ENCODE data around the gene PIEZO1.
"Not testable (repeated sequence)": the region's sequence is repeated elsewhere in the genome, so short reads cannot be mapped to it uniquely, and the experiment has no call there.

The PIEZO1 gene

GRCh38 chr16:88789594-88789993 is 4.6 kb upstream of the PIEZO1 start:
- TF ChIP-seq, protein P1, sequence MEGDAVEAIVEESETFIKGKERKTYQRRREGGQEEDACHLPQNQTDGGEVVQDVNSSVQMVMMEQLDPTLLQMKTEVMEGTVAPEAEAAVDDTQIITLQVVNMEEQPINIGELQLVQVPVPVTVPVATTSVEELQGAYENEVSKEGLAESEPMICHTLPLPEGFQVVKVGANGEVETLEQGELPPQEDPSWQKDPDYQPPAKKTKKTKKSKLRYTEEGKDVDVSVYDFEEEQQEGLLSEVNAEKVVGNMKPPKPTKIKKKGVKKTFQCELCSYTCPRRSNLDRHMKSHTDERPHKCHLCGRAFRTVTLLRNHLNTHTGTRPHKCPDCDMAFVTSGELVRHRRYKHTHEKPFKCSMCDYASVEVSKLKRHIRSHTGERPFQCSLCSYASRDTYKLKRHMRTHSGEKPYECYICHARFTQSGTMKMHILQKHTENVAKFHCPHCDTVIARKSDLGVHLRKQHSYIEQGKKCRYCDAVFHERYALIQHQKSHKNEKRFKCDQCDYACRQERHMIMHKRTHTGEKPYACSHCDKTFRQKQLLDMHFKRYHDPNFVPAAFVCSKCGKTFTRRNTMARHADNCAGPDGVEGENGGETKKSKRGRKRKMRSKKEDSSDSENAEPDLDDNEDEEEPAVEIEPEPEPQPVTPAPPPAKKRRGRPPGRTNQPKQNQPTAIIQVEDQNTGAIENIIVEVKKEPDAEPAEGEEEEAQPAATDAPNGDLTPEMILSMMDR (IDR thresholded peaks at IDR 0.05; ENCODE audit: insufficient read depth, low read length, missing control alignments): no peak
- POLR2A ChIA-PET: no interaction called here
- DNase-seq (ENCODE audit: low read depth, low spot score): no peak
- no peak overlapping the region for H3K4me3 ChIP-seq (ENCODE audit: low read depth, low read length)
- CTCF ChIA-PET: interaction anchor here (5.0 kb wide), 1 partner anchor 53 kb away, joined by 43 read pairs; no protein-coding TSS in a partner anchor

GRCh38 chr16:88788749-88789148 is 3.7 kb upstream of the PIEZO1 start:
- DNase-seq (ENCODE audit: low read depth, low spot score); POLR2A ChIA-PET; H3K4me3 ChIP-seq (ENCODE audit: low read depth, low read length): not testable (repeated sequence)
- CTCF ChIA-PET: interaction anchor here (1.4 to 5.0 kb wide), 2 partner anchors 52 to 66 kb away, joined by 3 to 43 read pairs; no protein-coding TSS in a partner anchor

DNA sequence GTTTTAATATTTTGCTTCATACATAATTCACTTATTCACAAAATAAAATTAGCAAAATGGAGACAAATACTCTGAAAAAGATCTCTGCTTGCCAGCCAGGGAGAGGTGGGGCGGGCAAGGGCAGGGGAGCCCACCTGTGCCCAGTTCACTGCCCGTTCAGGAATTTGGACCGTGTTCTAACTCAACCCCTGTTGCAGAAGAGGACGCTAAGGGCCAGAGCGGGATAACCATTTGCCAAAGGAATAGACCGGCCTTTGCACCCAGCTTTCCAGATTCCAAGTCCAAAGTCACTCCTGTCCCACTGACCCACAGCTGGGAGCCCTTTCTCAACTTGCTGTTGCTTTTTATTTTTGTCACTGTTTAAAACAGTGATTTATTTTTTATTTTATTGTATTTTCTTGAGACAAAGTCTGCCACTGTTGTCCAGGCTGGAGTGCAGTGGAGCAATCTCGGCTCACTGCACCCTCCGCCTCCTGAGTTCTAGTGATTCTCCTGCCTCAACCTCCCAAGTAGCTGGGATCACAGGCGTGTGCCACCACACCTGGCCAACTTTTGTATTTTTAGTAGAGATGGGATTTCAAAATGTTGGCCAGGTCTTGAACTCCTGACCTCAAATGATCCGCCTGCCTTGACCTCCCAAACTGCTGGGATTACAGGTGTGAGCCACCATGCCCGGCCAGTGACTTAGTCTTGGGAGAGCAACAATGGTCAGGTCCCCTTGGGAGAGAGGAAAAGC is 2.7 kb upstream of the PIEZO1 start:
- ChIA-PET CTCF (interaction anchor here (1.2 to 5.0 kb wide), 6 partner anchors 8 to 65 kb away, joined by 3 to 43 read pairs (median 5); no protein-coding TSS in a partner anchor), POLR2A (interaction anchor here (0.7 kb wide), 1 partner anchor 14 kb away, joined by 3 read pairs; no protein-coding TSS in a partner anchor)
- DNase-seq (ENCODE audit: low read depth, low spot score): no peak
- TF ChIP-seq, protein P1 (IDR thresholded peaks at IDR 0.05; ENCODE audit: insufficient read depth, low read length, missing control alignments): no peak
- no peak overlapping the region for H3K4me3 ChIP-seq (ENCODE audit: low read depth, low read length)

DNA sequence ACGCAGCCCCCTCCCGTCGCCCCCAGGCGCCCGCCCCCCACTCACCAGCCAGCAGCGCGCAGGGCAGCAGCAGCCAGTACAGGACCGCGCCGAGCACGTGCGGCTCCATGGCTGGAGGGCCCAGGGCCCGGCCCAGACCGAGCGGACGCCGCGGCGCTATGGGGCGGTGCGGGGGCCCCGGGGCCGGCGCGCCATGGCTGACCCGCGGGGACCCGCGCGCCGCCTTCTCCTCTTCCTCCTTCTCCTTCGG is 239 bp downstream of the PIEZO1 start:
- no peak for DNase-seq (ENCODE audit: low read depth, low spot score)
- TF ChIP-seq, protein P1 (IDR thresholded peaks at IDR 0.05; ENCODE audit: insufficient read depth, low read length, missing control alignments): no peak
- POLR2A ChIA-PET: interaction anchor here (0.7 to 5.2 kb wide), 16 partner anchors 12 to 73 kb away, joined by 3 to 95 read pairs (median 6); partner anchors contain the start of genes APRT and TRAPPC2L
- CTCF ChIA-PET: interaction anchor here (0.6 to 5.9 kb wide), 16 partner anchors 12 to 214 kb away, joined by 3 to 76 read pairs (median 3); partner anchors contain the start of gene TRAPPC2L
- H3K4me3 ChIP-seq (ENCODE audit: low read depth, low read length): peak overlapping the region; percentile 75

- POLR2A ChIA-PET: interaction anchor here (0.7 to 5.2 kb wide), 10 partner anchors 12 to 69 kb away, joined by 3 to 95 read pairs (median 4); partner anchors contain the start of gene APRT
- DNase-seq (ENCODE audit: low read depth, low spot score): no peak
- CTCF ChIA-PET: interaction anchor here (0.5 to 5.9 kb wide), 15 partner anchors 12 to 99 kb away, joined by 3 to 76 read pairs (median 3); no protein-coding TSS in a partner anchor
- H3K4me3 ChIP-seq (ENCODE audit: low read depth, low read length): peak overlapping the region; percentile 75
- TF ChIP-seq, protein P1 (IDR thresholded peaks at IDR 0.05; ENCODE audit: insufficient read depth, low read length, missing control alignments): peak; percentile 62
Measured at GRCh38 chr16:88784074-88784855, 755 bp downstream of the PIEZO1 start.

GRCh38 chr16:88783391-88784073 is 1.5 kb downstream of the PIEZO1 start:
- peak overlapping the region; percentile 75 for H3K4me3 ChIP-seq (ENCODE audit: low read depth, low read length)
- TF ChIP-seq, protein P1 (IDR thresholded peaks at IDR 0.05; ENCODE audit: insufficient read depth, low read length, missing control alignments): no peak
- POLR2A ChIA-PET: interaction anchor here (0.7 to 5.2 kb wide), 9 partner anchors 11 to 68 kb away, joined by 3 to 95 read pairs (median 4); partner anchors contain the start of gene APRT
- no peak for DNase-seq (ENCODE audit: low read depth, low spot score)
- CTCF ChIA-PET: interaction anchor here (0.5 to 5.9 kb wide), 12 partner anchors 11 to 98 kb away, joined by 3 to 76 read pairs (median 3); no protein-coding TSS in a partner anchor

All from AG04449 (cell line).